HCT116 (cell line): ENCODE measurements around the gene STARD6. TPM values are rescaled to one million over a fixed set of nuclear protein-coding genes. Genes with fewer than 3 reads are reported as not detected.

Source experiments
- ATAC-seq: fragments of 200-7000 bp; cut with Tn5 transposase; 2 replicates; pipeline ENCODE4 v1.9.1; 2020; ENCODE audit warnings: mild to moderate bottlenecking, moderate library complexity
- BruUV-seq: library from RNA; stranded (reverse); fragments of 400-500 nt; replicated peaks from 2 replicates; lab custom pipeline; 2021; lab: Mats Ljungman, UMichigan
- CTCF ChIA-PET: fragments of 300-600 bp; sonication (Branson Sonifier 250); formaldehyde crosslinking; loops from one replicate; lab custom pipeline; 2021; ENCODE audit warnings: antibody characterized with exemption; lab: Charles Lee
- POLR2A ChIA-PET: fragments of 300-600, 350-600 bp; sonication (Branson Sonifier 250); formaldehyde crosslinking; loops from one replicate; lab custom pipeline; 2021; ENCODE audit warnings: antibody characterized with exemption; lab: Charles Lee
- RAD21 ChIA-PET, 2 experiments: fragments of 300-600 bp; sonication (Branson Sonifier 250); formaldehyde crosslinking; loops; one replicate each; lab custom pipeline; 2023; ENCODE audit warnings: low total read pairs in 2 of 2; ENCODE audit not compliant: uncharacterized antibody in 2 of 2, unreplicated experiment in 2 of 2, low non-redundant PET in 1 of 2; lab: Charles Lee
- DNase-seq: peaks from one replicate; pipeline ENCODE4 v3.0.0-alpha.2; 2010; ENCODE audit warnings: low read depth, low spot score
- H2AFZ ChIP-seq: fragments of 200-600 bp; shearing (Covaris generic), sonication (generic); 2 replicates; pipeline ENCODE4 v1.6.1; 2017; ENCODE audit warnings: low read depth, mixed run types, mixed read lengths, antibody characterized with exemption, low read length; ENCODE audit not compliant: poor library complexity, severe bottlenecking
- H3K27ac ChIP-seq: 2 replicates; pipeline ENCODE4 v1.5.1; 2012; ENCODE audit warnings: low read depth, low read length
- H3K27me3 ChIP-seq: fragments of 200-600 bp; sonication (generic); 2 replicates; pipeline ENCODE4 v1.6.1; 2016; ENCODE audit warnings: mixed run types, low read length, mixed read lengths; ENCODE audit not compliant: insufficient read depth
- H3K36me3 ChIP-seq, 2 experiments: fragments of 200-500 bp in 1 of 2; fragments of 200-600 bp in 1 of 2; sonication (Bioruptor generic) in 1 of 2; sonication (generic) in 1 of 2; 2 replicates each; pipeline versions ENCODE4 v1.5.1 to v1.6.1; 2014 to 2016; ENCODE audit warnings: low read length in 2 of 2, inconsistent platforms in 1 of 2, mixed read lengths in 1 of 2, mixed run types in 1 of 2; ENCODE audit not compliant: insufficient read depth in 2 of 2, control insufficient read depth in 1 of 2
- H3K4me1 ChIP-seq, 2 experiments: fragments of 200-600 bp in 1 of 2; sonication (generic) in 1 of 2; 2 replicates each; pipeline versions ENCODE4 v1.5.1 to v1.6.1; 2012 to 2017; ENCODE audit warnings: low read length in 2 of 2, inconsistent platforms in 1 of 2, mild to moderate bottlenecking in 1 of 2, mixed read lengths in 1 of 2, mixed run types in 1 of 2, moderate library complexity in 1 of 2; ENCODE audit not compliant: insufficient read depth in 2 of 2, control insufficient read depth in 1 of 2
- H3K4me2 ChIP-seq: fragments of 200-600 bp; sonication (generic); 2 replicates; pipeline ENCODE4 v1.6.1; 2017; ENCODE audit warnings: mixed run types, low read length, mixed read lengths
- H3K4me3 ChIP-seq, 2 experiments: fragments of 200-600 bp in 1 of 2; sonication (generic) in 1 of 2; replicated peaks in 1 of 2; 2 replicates each; pipeline ENCODE4 v1.5.1; 2011 to 2016; ENCODE audit warnings: low read length in 2 of 2, control low read depth in 1 of 2, low read depth in 1 of 2, mild to moderate bottlenecking in 1 of 2, mixed read lengths in 1 of 2, mixed run types in 1 of 2
- H3K79me2 ChIP-seq: fragments of 200-600 bp; sonication (generic); 2 replicates; pipeline ENCODE4 v1.6.1; 2017; ENCODE audit warnings: mild to moderate bottlenecking, mixed run types, low read length, moderate library complexity, mixed read lengths; ENCODE audit not compliant: insufficient read depth
- H3K9ac ChIP-seq: fragments of 200-600 bp; sonication (generic); 2 replicates; pipeline ENCODE4 v1.6.1; 2016; ENCODE audit warnings: low read length, mixed read lengths
- H3K9me2 ChIP-seq: fragments of 200-600 bp; sonication (generic), shearing (Covaris generic); 2 replicates; pipeline ENCODE4 v1.6.1; 2017; ENCODE audit warnings: mixed run types, mild to moderate bottlenecking, moderate library complexity; ENCODE audit not compliant: insufficient read depth
- H3K9me3 ChIP-seq, 2 experiments: fragments of 200-500 bp in 1 of 2; fragments of 200-600 bp in 1 of 2; sonication (Bioruptor generic) in 1 of 2; sonication (generic) in 1 of 2; 2 replicates each; pipeline ENCODE4 v1.6.1; 2014 to 2017; ENCODE audit warnings: low read length in 2 of 2, mixed read lengths in 2 of 2, inconsistent platforms in 1 of 2, low read depth in 1 of 2, mild to moderate bottlenecking in 1 of 2, mixed run types in 1 of 2, moderate library complexity in 1 of 2; ENCODE audit not compliant: control insufficient read depth in 1 of 2, insufficient read depth in 1 of 2
- H4K20me1 ChIP-seq: fragments of 200-600 bp; sonication (generic), shearing (Covaris generic); 2 replicates; pipeline ENCODE4 v1.6.1; 2017; ENCODE audit warnings: mixed run types, mild to moderate bottlenecking, moderate library complexity; ENCODE audit not compliant: insufficient read depth
- CBX3 ChIP-seq: IDR thresholded peaks from 2 replicates; pipeline ENCODE4 v1.6.1; 2012; ENCODE audit warnings: low read depth
- CEBPB ChIP-seq: IDR thresholded peaks from 2 replicates; pipeline ENCODE4 v1.6.1; 2012; ENCODE audit warnings: low read depth
- EGR1 ChIP-seq: IDR thresholded peaks from 2 replicates; pipeline ENCODE4 v1.6.1; 2012; ENCODE audit warnings: low read depth
- ELF1 ChIP-seq: IDR thresholded peaks from 2 replicates; pipeline ENCODE4 v1.6.1; 2012; ENCODE audit warnings: low read depth, borderline replicate concordance
- EZH2 ChIP-seq: fragments of 200-600 bp; sonication (generic); IDR thresholded peaks from 2 replicates; pipeline ENCODE4 v1.6.1; 2017; ENCODE audit warnings: antibody characterized with exemption, mixed run types
- EZH2phosphoT487 ChIP-seq: fragments of 200-600 bp; IDR thresholded peaks from 2 replicates; pipeline ENCODE4 v1.6.1; 2018; ENCODE audit warnings: antibody characterized with exemption, borderline replicate concordance
- FOSL1 ChIP-seq: IDR thresholded peaks from 2 replicates; pipeline ENCODE4 v1.6.1; 2012; ENCODE audit warnings: low read depth
- POLR2A ChIP-seq: IDR thresholded peaks from 2 replicates; pipeline ENCODE4 v1.7.0; 2011; ENCODE audit warnings: borderline replicate concordance; ENCODE audit not compliant: insufficient read depth, insufficient read length; ENCODE audit errors: extremely low read depth
- RAD21 ChIP-seq: IDR thresholded peaks from 2 replicates; pipeline ENCODE4 v1.6.1; 2012; ENCODE audit warnings: low read depth, mild to moderate bottlenecking
- SIN3A ChIP-seq: IDR thresholded peaks from 2 replicates; pipeline ENCODE4 v1.6.1; 2012; ENCODE audit warnings: low read depth
- SP1 ChIP-seq: IDR thresholded peaks from 2 replicates; pipeline ENCODE4 v1.6.1; 2012; ENCODE audit warnings: low read depth
- SRF ChIP-seq: IDR thresholded peaks from 2 replicates; pipeline ENCODE4 v1.6.1; 2012; ENCODE audit warnings: low read depth
- TCF7L2 ChIP-seq: IDR thresholded peaks from 2 replicates; pipeline ENCODE4 v1.7.0; 2011; ENCODE audit warnings: borderline replicate concordance, inconsistent platforms; ENCODE audit not compliant: insufficient read depth, insufficient read length; ENCODE audit errors: extremely low read depth
- YY1 ChIP-seq: IDR thresholded peaks from 2 replicates; pipeline ENCODE4 v1.6.1; 2011; ENCODE audit warnings: low read length, low read depth, moderate library complexity, mild to moderate bottlenecking; ENCODE audit not compliant: insufficient replicate concordance; ENCODE audit errors: extremely low read depth
- intact Hi-C: fragments of 100-400 bp; cut with micrococcal nuclease; formaldehyde crosslinking; loops from 2 replicates; pipeline ENCODE4 v1.10.0; 2022
- total RNA-seq: library from RNA; stranded (reverse); gene quantifications from one replicate; pipeline ENCODE4 v1.2.1, GENCODE V29; 2021; ENCODE audit not compliant: unreplicated experiment
- TF ChIP-seq, protein P1 (sequence below), 3 experiments: fragments of 200-600 bp in 1 of 3; sonication (generic) in 1 of 3; IDR thresholded peaks in 2 of 3; conservative IDR thresholded peaks in 1 of 3; 2 replicates each; pipeline ENCODE4 v1.5.1; 2012 to 2017; ENCODE audit warnings: low read depth in 2 of 3, low read length in 2 of 3, antibody characterized with exemption in 1 of 3, borderline replicate concordance in 1 of 3, control low read depth in 1 of 3, mild to moderate bottlenecking in 1 of 3, mixed read lengths in 1 of 3, mixed run types in 1 of 3, moderate library complexity in 1 of 3; ENCODE audit not compliant: insufficient read depth in 1 of 3
- TF ChIP-seq, protein P2 (sequence below): IDR thresholded peaks from 2 replicates; pipeline ENCODE4 v1.6.1; 2012
- TF ChIP-seq, protein P3 (sequence below): IDR thresholded peaks from 2 replicates; pipeline ENCODE4 v1.6.1; 2012; ENCODE audit warnings: low read depth

The STARD6 gene
- total RNA-seq, 1 experiment from 2014 or later: not detected

DNA sequence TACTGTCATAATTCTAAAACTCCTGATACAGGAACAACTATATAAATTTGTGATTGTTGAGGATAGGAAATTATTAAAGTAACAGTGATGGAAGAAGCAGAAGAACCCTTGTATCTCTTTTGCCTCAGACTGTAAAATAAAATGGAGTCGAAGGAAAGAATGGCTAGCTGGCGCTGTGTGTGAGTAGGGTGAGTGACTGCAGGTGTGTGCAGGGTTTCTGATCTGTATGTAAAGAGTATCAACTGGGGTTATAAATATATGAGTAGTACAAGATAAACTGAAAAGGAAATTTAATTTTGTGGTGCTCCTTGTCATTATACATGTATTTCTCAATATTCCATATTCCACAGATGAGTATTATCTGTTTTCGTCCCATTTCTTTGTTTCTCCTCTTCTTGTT, 73.1 kb downstream of the STARD6 start (continued):
- no peak for TF ChIP-seq ELF1
- TF ChIP-seq SRF: no peak
- no peak for TF ChIP-seq SIN3A
- no peak for TF ChIP-seq EZH2phosphoT487
- no peak for TF ChIP-seq YY1

DNA sequence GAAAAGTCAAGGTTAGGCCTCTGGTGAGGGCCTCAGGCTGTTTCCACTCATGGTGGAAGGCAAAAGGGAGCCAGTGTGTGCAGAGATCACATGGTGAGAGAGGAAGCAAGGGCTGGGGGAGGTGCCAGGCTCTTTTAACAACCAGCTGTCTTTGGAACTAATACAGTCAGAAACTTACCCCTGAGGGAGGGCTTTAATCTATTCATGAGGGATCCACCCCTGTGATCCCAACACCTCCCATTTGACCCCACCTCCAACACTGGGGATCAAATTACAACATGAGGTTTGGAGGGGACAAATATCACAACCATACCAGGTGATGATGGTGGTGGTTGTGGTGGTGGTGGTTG, 77.5 kb downstream of the STARD6 start:
- DNase-seq: no peak
- Histone ChIP-seq H4K20me1 (no peaks in the 10 kb centered on the region), H2AFZ (no peak overlapping the region), H3K27me3 (no peaks in the 10 kb centered on the region), H3K4me2 (no peak overlapping the region), H3K36me3 (peaks cover 6 to 15% of the 10 kb centered on the region in 2 experiments; a peak in 3 of 4 replicates), H3K4me1 (peaks cover 0 to 7% of the 10 kb centered on the region in 2 experiments; a peak in 2 of 4 replicates), H3K27ac (no peak overlapping the region), H3K79me2 (no peaks in the 10 kb centered on the region), H3K9me3 (no peaks in the 10 kb centered on the region), H3K9me2 (no peaks in the 10 kb centered on the region), H3K4me3 (no peak overlapping the region), H3K9ac (no peak overlapping the region)
- RAD21 ChIA-PET: no interaction called here
- POLR2A ChIA-PET: no interaction called here
- intact Hi-C loops: no loop called here
- CTCF ChIA-PET: no interaction called here
- TF ChIP-seq FOSL1 (no peak), YY1 (no peak), TCF7L2 (no peak), ELF1 (no peak), SIN3A (no peak), RAD21 (no peak), EGR1 (no peak), CBX3 (no peak), SRF (no peak), SP1 (no peak), POLR2A (no peak), CEBPB (no peak), EZH2 (no peak)
- TF ChIP-seq, protein P1, sequence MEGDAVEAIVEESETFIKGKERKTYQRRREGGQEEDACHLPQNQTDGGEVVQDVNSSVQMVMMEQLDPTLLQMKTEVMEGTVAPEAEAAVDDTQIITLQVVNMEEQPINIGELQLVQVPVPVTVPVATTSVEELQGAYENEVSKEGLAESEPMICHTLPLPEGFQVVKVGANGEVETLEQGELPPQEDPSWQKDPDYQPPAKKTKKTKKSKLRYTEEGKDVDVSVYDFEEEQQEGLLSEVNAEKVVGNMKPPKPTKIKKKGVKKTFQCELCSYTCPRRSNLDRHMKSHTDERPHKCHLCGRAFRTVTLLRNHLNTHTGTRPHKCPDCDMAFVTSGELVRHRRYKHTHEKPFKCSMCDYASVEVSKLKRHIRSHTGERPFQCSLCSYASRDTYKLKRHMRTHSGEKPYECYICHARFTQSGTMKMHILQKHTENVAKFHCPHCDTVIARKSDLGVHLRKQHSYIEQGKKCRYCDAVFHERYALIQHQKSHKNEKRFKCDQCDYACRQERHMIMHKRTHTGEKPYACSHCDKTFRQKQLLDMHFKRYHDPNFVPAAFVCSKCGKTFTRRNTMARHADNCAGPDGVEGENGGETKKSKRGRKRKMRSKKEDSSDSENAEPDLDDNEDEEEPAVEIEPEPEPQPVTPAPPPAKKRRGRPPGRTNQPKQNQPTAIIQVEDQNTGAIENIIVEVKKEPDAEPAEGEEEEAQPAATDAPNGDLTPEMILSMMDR (IDR thresholded peaks at IDR 0.05 in 2 of 3, conservative IDR thresholded peaks at IDR 0.05 in 1 of 3; ENCODE audit: borderline replicate concordance in 1 of 3, insufficient read depth in 1 of 3, low read depth in 2 of 3, low read length in 2 of 3): no peak
- TF ChIP-seq, protein P2, sequence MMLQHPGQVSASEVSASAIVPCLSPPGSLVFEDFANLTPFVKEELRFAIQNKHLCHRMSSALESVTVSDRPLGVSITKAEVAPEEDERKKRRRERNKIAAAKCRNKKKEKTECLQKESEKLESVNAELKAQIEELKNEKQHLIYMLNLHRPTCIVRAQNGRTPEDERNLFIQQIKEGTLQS: no peak
- TF ChIP-seq, protein P3, sequence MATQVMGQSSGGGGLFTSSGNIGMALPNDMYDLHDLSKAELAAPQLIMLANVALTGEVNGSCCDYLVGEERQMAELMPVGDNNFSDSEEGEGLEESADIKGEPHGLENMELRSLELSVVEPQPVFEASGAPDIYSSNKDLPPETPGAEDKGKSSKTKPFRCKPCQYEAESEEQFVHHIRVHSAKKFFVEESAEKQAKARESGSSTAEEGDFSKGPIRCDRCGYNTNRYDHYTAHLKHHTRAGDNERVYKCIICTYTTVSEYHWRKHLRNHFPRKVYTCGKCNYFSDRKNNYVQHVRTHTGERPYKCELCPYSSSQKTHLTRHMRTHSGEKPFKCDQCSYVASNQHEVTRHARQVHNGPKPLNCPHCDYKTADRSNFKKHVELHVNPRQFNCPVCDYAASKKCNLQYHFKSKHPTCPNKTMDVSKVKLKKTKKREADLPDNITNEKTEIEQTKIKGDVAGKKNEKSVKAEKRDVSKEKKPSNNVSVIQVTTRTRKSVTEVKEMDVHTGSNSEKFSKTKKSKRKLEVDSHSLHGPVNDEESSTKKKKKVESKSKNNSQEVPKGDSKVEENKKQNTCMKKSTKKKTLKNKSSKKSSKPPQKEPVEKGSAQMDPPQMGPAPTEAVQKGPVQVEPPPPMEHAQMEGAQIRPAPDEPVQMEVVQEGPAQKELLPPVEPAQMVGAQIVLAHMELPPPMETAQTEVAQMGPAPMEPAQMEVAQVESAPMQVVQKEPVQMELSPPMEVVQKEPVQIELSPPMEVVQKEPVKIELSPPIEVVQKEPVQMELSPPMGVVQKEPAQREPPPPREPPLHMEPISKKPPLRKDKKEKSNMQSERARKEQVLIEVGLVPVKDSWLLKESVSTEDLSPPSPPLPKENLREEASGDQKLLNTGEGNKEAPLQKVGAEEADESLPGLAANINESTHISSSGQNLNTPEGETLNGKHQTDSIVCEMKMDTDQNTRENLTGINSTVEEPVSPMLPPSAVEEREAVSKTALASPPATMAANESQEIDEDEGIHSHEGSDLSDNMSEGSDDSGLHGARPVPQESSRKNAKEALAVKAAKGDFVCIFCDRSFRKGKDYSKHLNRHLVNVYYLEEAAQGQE: no peak
- BruUV-seq: no TSS peak
- ATAC-seq: no peak
